ENCODE data around the gene NEDD4.
"Not testable (repeated sequence)": the region's sequence is repeated elsewhere in the genome, so short reads cannot be mapped to it uniquely, and the experiment has no call there.

NEDD4 gene

DNA sequence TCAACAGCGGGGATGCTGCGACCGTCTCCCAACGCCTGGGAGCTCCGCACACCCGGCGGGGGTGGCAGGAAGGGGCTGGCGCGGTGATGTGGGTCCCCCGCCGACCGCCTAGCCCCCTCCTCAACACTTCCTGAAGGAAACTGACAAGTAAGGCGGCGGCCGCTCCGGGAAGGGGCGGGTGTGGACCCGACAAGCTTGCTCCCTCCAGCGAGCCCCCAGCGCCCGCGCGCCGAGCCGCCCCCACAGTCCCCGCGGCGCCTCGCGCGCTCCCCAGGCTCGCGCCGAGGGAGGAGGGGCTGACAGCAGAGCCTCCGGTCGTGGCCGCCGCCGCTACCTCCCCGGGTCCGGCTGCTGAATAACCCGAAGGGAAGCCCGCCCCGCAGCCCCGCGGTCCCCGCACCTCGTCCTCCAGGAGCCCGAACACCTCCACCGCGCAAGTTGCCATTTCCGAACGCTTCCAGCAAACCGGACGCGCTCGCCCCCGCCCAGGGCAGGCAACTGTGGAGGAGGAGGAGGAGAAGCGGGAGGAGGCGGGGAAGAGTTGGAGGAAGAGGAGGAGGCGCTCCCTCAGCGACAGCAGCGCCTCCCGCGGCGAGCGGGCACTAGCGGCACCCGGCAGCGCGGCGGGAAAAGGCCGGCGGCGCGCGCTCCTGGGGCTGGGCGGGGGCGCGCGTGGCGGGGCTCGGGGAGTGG lies at the start of gene NEDD4:
TSS of gene NEDD4 (minus strand) at position 502 of the 693 bp plus-strand sequence. CDS start at position 445, 57 bp downstream.
- DNase-seq (ENCODE audit: low read depth in 2 of 2) = peak; percentile 32 to 46

DNA sequence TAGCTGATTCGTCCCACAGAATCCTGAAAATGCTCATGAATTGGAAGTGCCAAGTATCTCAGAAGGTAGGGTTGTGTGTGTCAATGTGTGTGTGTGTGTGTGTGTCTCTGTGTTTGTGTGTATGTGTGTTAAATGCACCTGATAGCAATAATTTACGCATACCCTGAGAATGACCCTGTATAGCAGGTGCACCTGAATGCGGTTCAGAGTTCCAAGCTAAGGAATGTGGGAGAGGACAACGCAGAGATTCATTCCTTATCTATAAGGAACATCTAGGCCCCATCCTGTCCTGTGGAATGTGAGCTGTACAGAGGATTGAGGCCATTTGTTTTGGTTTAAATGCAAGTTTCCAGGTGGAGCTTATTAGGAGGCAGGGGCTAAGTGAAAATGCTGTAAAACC lies 49.1 kb upstream of the NEDD4 start:
- no peak for DNase-seq (ENCODE audit: low read depth in 2 of 2)

DNA sequence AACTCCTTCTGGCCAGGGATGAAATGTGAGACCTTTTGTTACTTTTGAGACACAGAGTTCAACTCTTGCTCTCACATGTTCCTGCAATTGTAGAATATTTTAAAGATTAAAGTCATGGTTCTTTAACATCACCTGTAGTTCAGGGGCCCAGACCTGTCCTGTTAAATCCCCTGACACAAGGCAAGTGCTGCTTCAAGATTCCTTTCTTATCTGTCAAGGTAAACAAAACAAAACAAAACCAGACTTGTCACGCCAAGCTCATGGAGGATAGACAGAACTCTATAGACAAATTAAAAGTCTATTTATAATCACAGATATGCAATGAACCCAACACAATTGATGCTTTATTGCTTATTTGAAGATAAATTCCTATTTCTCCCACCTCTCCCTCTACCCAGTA lies 48.6 kb upstream of the NEDD4 start:
- no peak for DNase-seq (ENCODE audit: low read depth in 2 of 2)

- no peak for DNase-seq (ENCODE audit: low read depth in 2 of 2)
Observed at GRCh38 chr15:56040081-56041035, 46.9 kb upstream of the NEDD4 start.

- no peak for DNase-seq (ENCODE audit: low read depth in 2 of 2)
Observed at GRCh38 chr15:56038707-56039106, 45.3 kb upstream of the NEDD4 start.

DNA sequence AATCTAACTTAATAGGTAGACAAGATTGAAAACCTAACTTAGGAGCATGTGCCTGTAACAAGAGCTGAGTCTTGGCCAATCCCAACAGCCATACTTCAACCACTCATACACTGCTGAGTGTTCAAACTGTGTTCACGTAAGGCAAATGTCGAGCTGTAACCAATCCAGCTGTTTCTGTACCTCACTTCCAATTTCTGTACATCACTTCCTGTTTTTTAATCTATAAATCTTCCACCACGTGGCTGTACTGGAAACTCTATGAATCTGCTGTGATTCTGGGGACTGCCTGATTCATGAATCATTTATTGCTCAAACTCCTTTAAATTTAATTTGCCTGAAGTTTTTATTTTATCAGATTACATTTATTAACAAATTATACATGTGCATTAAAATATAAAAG lies 44.6 kb upstream of the NEDD4 start:
- no peak for DNase-seq (ENCODE audit: low read depth in 2 of 2)

DNA sequence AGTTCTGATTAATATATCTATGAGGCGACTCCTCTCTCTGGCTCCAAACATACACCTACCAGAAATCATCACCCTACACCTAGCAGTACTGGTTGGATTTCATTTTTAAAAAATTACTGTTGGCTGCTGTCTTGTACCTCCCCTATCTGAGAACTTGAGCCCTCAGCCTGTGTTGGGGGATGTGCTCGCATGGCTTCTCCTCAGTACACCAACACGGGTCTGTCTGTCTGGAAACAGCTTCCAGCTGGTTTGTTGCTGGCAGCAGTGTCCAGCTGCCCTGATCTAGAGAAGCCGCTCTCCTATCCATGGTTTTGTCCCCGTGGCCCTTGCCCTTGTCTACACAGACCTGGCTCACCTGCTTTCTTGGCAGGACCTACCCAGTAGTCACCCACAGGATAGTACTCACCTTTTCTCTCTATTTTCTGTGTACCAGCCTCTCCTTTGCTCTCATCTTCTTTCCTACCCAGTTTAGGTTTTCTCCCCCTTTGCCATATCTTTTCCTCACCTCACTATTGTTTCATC lies 43.2 kb upstream of the NEDD4 start:
- no peak for DNase-seq (ENCODE audit: low read depth in 2 of 2)

- no peak for DNase-seq (ENCODE audit: low read depth in 2 of 2)
Observed at GRCh38 chr15:56035166-56035565, 41.8 kb upstream of the NEDD4 start.

DNA sequence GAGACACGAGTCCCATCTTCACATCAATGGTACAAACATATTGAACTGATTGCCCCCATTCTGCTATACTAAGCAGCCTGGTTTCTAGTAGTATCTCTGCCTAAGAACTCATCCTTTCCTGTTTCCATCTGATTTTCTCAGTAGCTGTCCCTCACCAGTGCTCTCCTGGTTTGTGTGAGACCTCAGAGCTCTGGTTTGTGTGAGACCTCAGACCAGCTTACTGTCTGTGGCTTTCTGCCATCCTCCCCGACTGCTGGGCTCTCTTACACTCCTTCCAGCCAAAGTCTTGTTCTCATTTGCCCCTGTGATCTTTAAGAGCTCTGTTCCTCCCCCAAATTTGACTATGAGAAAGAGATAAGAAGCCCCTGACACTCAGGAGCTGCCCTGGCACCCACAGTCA lies 41.1 kb upstream of the NEDD4 start:
- DNase-seq (ENCODE audit: low read depth in 2 of 2) = no peak

DNA sequence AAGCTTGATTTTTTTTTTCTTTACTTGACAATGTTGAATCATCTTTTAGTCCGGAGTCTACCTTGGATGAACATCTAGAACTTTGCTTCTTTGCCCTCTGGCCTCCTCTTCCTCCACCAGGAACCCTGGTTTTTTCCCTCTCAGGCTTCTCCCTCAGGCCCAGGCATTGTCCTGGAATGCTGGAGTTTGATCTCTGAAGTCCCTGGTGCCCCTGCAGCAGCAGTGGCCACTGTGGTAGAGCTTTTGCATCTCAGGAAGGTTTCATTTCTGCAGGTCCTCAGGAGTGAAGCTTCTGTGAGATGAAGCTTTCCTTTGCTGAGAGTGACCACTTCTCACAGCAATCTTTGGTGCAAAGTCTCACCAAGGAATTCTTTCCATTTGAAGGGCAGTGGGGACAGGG lies 39.0 kb upstream of the NEDD4 start:
- DNase-seq (ENCODE audit: low read depth in 2 of 2) = no peak

- no peak for DNase-seq (ENCODE audit: low read depth in 2 of 2)
Observed at GRCh38 chr15:56031836-56032235, 38.4 kb upstream of the NEDD4 start.

DNA sequence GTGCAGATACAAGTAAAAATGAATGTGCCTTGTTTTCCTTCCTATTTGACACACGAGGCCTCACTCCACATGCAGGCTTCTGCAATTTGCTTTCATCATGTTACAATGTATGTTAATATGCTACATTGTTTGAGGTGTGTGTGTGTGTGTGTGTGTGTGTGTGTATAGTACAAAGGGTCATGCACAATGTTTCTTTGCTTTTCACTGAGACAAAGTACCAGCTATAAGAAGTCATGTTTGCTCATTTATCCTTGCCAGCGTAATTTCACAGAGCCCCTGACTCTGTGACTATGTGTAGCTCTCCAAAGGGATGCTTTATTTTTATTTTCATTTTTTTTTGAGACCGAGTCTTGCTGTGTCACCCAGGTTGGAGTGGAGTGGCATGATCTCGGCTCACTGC lies 38.0 kb upstream of the NEDD4 start:
- DNase-seq (ENCODE audit: low read depth in 2 of 2) = no peak

DNA sequence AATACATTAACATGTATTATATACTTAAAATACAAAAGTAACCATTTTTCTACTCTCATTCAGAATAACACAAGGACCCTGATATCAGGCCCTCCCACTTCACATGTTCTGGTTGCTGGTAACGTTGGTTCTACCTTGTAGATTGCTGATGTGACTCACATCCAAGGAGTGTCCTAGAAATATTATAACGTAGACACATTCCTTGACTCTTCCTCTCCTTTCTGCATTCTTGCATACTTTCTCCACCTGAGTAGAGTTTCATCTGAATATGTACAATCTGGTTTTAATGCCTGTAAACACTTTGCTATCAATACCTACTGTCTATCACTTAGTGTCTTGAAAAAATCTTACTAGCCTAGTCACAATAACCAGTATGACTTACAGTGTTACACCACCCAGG lies 35.0 kb upstream of the NEDD4 start:
- DNase-seq (ENCODE audit: low read depth in 2 of 2) = no peak

- DNase-seq (ENCODE audit: low read depth in 2 of 2) = not testable (repeated sequence)
Observed at GRCh38 chr15:56023160-56023559, 29.7 kb upstream of the NEDD4 start.

DNA sequence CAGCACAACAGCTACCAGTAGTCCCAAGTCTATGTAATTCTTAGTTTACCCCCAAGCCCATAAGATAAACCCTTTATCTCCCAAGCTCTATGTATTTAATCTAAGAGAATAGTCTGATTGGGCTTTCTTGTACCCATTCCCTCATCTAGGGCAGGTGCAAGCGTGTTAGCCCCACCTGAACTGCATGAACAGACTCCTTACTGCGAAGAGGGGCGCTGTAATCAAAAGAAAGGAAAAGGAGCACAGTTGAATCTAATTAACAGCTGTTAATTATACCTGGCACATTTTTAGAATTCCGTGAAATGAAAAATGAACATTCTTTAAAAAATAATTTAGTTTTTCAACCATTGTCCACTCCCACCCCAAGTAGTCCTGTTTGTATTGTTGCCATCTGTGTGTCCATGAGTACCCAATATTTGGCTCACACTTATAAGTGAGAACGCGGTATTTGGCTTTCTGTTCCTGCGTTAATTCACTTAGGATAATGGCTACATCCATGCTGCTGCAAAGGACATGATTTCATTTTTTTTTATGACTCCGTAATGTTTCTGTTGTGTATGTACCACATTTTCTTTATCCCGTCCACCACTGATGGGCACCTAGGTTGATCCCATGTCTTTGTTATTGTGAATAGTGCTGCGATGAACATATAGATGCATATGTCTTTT lies 26.5 kb upstream of the NEDD4 start:
- DNase-seq (ENCODE audit: low read depth in 2 of 2) = no peak

- DNase-seq (ENCODE audit: low read depth in 2 of 2) = no peak
Observed at GRCh38 chr15:56019060-56019793, 25.8 kb upstream of the NEDD4 start.

DNA sequence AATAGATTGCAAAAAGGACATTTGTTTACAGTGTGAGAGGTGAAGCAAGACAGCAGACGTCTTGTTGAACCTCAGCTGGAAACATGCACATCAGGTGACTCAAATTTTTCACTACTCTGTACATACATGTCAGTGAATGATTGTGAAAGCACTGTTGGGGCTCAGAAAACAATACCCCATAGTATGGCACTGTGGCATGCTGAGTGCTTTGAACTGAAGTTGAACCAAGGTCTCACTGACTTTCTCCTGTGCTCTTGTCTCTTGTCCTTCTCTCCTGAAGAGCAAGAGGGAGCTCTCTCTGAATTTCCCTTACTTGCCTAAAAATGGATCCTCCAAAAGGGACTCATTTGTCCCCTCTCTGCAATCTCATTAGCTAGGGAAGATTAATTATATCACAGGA lies 24.5 kb upstream of the NEDD4 start:
- DNase-seq (ENCODE audit: low read depth in 2 of 2) = no peak

GRCh38 chr15:56017511-56017910 lies 24.1 kb upstream of the NEDD4 start:
- DNase-seq (ENCODE audit: low read depth in 2 of 2) = no peak

DNA sequence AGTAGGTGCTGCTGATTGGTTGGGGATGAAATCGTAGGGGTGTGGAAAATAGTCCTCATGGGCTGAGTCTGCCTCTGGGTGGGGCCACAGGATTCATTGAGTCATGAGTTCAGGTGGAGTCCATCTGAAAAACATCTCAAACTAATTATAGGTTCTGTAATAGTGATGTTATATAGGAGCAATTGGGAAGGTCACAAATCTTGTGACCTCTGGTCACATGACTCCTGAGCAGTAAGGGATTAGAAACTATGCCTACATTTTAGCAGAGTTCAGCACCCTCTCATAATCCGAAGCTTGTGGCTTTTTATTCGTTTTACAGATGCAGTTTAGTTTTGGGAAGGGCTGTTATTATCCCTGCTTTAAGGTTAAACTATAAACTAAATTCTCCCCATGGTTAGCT lies 22.9 kb upstream of the NEDD4 start:
- DNase-seq (ENCODE audit: low read depth in 2 of 2) = no peak

- no peak for DNase-seq (ENCODE audit: low read depth in 2 of 2)
Observed at GRCh38 chr15:56014677-56015076, 21.3 kb upstream of the NEDD4 start.

- DNase-seq (ENCODE audit: low read depth in 2 of 2) = not testable (repeated sequence)
Observed at GRCh38 chr15:56007053-56007452, 13.6 kb upstream of the NEDD4 start.

DNA sequence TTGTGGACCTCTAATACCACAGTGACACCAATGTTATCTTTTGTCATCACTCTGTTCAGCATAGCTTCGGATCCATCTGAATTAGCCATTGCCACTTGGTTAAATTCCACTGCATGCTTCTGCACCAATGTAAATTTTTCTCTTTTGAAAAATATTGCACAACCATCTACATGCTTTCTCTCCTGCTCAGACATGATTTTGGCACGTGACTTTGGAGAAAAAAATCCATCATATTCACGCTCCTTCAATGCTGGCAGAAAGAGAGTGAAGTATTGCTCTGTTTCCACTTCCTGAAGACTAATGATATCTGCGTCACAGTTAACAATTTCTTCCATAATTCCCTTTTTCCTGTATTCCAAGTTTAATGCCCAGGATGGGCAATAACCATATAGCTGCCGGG lies 13.0 kb upstream of the NEDD4 start:
- not testable (repeated sequence) for DNase-seq (ENCODE audit: low read depth in 2 of 2)
